ENCODE measurements around the gene DNAJA1. TPM values are rescaled to one million over a fixed set of nuclear protein-coding genes. Genes with fewer than 3 reads are reported as not detected.

The DNAJA1 gene
- total and polyA plus RNA-seq, 4 donors, result 60.9 to 96.6 (median 73.4) TPM

DNA sequence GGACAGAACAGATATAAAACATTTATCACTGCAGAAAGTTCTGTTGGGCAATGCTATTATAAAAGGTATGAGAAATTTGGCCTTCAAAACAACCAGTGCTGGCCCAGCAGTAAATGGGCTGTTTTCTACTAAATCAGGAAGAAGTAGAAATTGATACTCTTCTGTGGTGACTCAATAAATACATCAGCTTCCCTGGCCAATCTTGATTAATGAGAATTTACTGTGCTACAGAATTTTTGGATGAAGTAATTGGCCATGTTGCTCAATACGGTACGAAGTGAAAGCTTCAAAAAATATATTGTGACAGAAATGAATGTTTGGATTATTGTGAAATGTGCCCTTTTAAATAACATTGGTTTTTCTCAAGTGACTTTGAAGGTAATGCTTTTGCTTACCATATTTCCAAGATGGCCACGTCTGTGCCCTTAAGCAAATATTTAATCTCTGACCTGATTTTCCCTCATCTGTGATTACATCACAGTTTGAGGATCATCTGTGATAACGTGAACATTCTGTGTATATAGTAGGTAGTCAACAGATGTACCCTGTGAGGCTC, 4.2 kb downstream of the DNAJA1 start:
- peaks cover 13 to 52% (median 48%) of the 10 kb centered on the region in 4 donors for H3K4me1 ChIP-seq (ENCODE audit: control insufficient read depth in 4 of 4, insufficient read depth in 4 of 4, low read length in 3 of 4)
- H3K9ac ChIP-seq (ENCODE audit: low read depth in 1 of 2, low read length in 2 of 2), result no peak overlapping the region
- TF ChIP-seq FOXA2 (IDR thresholded peaks at IDR 0.05), result peak; percentile 48
- TF ChIP-seq, protein P1, sequence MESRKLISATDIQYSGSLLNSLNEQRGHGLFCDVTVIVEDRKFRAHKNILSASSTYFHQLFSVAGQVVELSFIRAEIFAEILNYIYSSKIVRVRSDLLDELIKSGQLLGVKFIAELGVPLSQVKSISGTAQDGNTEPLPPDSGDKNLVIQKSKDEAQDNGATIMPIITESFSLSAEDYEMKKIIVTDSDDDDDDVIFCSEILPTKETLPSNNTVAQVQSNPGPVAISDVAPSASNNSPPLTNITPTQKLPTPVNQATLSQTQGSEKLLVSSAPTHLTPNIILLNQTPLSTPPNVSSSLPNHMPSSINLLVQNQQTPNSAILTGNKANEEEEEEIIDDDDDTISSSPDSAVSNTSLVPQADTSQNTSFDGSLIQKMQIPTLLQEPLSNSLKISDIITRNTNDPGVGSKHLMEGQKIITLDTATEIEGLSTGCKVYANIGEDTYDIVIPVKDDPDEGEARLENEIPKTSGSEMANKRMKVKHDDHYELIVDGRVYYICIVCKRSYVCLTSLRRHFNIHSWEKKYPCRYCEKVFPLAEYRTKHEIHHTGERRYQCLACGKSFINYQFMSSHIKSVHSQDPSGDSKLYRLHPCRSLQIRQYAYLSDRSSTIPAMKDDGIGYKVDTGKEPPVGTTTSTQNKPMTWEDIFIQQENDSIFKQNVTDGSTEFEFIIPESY (IDR thresholded peaks at IDR 0.05), result peak; percentile 75
- peak; percentile 40 for TF ChIP-seq FOXA1 (IDR thresholded peaks at IDR 0.05)
- TF ChIP-seq RXRA (IDR thresholded peaks at IDR 0.05), result peak; percentile 87 to 93
- TF ChIP-seq TAF1 (conservative IDR thresholded peaks at IDR 0.05), result no peak
- TF ChIP-seq, protein P2, sequence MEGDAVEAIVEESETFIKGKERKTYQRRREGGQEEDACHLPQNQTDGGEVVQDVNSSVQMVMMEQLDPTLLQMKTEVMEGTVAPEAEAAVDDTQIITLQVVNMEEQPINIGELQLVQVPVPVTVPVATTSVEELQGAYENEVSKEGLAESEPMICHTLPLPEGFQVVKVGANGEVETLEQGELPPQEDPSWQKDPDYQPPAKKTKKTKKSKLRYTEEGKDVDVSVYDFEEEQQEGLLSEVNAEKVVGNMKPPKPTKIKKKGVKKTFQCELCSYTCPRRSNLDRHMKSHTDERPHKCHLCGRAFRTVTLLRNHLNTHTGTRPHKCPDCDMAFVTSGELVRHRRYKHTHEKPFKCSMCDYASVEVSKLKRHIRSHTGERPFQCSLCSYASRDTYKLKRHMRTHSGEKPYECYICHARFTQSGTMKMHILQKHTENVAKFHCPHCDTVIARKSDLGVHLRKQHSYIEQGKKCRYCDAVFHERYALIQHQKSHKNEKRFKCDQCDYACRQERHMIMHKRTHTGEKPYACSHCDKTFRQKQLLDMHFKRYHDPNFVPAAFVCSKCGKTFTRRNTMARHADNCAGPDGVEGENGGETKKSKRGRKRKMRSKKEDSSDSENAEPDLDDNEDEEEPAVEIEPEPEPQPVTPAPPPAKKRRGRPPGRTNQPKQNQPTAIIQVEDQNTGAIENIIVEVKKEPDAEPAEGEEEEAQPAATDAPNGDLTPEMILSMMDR (IDR thresholded peaks at IDR 0.05; ENCODE audit: low read depth, low read length, missing input control), result no peak
- TF ChIP-seq RAD21 (IDR thresholded peaks at IDR 0.05), result no peak
- TF ChIP-seq, protein P3, sequence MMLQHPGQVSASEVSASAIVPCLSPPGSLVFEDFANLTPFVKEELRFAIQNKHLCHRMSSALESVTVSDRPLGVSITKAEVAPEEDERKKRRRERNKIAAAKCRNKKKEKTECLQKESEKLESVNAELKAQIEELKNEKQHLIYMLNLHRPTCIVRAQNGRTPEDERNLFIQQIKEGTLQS (IDR thresholded peaks at IDR 0.05), result peak; percentile 75
- TF ChIP-seq GABPA (IDR thresholded peaks at IDR 0.05 in 1 of 2, conservative IDR thresholded peaks at IDR 0.05 in 1 of 2), result peak in 1 of 2 donors; percentile 45
- peak; percentile 97 for TF ChIP-seq YY1 (IDR thresholded peaks at IDR 0.05)
- peak; percentile 57 for TF ChIP-seq REST (IDR thresholded peaks at IDR 0.05)
- peak; percentile 72 to 86 for TF ChIP-seq JUND (IDR thresholded peaks at IDR 0.05)
- peak; percentile 69 for TF ChIP-seq SP1 (IDR thresholded peaks at IDR 0.05)
- peak; percentile 75 for TF ChIP-seq MAX (IDR thresholded peaks at IDR 0.05)
- TF ChIP-seq NR2F2 (IDR thresholded peaks at IDR 0.05), result no peak
- peak in 1 of 2 donors; percentile 41 for TF ChIP-seq EGR1 (IDR thresholded peaks at IDR 0.05; ENCODE audit: low read depth in 2 of 2)
- peak; percentile 87 to 88 for TF ChIP-seq HNF4A (conservative IDR thresholded peaks at IDR 0.05)
- peak; percentile 8 for TF ChIP-seq HNF4G (IDR thresholded peaks at IDR 0.05)
- 11% methylated on average over 4 of the region's 4 CpGs for WGBS
- no peak for DNase-seq (ENCODE audit: low spot score)
- peak overlapping the region; percentile 68 to 89 for H3K27ac ChIP-seq (ENCODE audit: low read depth in 1 of 2, low read length in 2 of 2)
- no peaks in the 10 kb centered on the region for H3K27me3 ChIP-seq (ENCODE audit: control insufficient read depth in 4 of 4, insufficient read depth in 4 of 4, low read length in 3 of 4)
- H3K36me3 ChIP-seq (ENCODE audit: control insufficient read depth in 4 of 4, insufficient read depth in 3 of 4, low read depth in 1 of 4, low read length in 3 of 4), result peaks cover 5 to 43% (median 37%) of the 10 kb centered on the region in 4 donors
- H3K4me3 ChIP-seq (ENCODE audit: low read depth in 1 of 3, low read length in 3 of 3), result peak overlapping the region in 2 of 3 donors; percentile 2 to 14
- no peaks in the 10 kb centered on the region for H3K9me3 ChIP-seq (ENCODE audit: control insufficient read depth in 4 of 4, low read length in 3 of 4)

All from liver (tissue), 9 donors.